HG03175 (cell line): Measurements from ENCODE around the gene NTRK3.

Experiments
- ATAC-seq: cut with Tn5 transposase; IDR thresholded peaks from one replicate; pipeline ENCODE4 v1.9.1; 2021; ENCODE audit warnings: mild to moderate bottlenecking, moderate library complexity; ENCODE audit not compliant: unreplicated experiment

NTRK3 gene

DNA sequence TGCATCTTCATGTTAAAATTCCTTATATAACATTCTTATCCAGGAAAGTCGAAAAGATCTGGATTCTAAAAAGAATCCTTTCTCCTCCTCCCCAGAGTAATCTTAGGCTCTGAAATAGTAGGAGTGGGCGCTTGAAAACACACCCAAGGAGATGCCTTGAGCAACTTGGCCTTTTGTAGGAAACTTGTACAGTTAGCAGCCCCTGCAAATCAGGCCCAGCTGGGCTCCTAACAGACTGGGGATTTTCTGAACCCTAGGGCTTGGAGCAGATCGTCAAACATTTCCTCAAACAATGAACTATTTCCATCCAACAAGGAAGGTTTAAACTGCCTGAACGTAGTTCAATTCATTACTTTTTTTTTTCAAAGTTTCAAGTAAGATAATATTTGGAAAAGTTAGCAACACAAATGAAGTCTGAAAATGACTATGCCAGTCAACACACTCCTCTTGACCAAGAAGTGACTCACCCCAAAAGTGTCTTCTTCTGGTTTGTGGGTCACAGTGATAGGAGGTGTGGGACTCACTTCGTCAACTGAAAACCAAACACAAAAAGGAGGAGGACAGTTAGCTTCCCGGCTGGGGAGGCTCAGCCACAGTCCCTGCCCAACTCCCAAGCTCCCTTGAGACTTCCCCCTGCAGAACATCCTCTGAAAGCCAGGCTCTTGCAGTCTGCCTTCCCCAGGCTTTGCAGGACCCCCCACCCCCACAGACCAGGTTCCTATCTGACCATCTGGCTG is 129.7 kb downstream of the NTRK3 start:
- ATAC-seq, result no peak

GRCh38 chr15:88125576-88125975 is 131.0 kb downstream of the NTRK3 start:
- no peak for ATAC-seq

GRCh38 chr15:88124199-88124598 is 132.3 kb downstream of the NTRK3 start:
- no peak for ATAC-seq

- ATAC-seq, result no peak
Measured at GRCh38 chr15:88121968-88122530, 134.5 kb downstream of the NTRK3 start.

GRCh38 chr15:88120026-88120425 is 136.5 kb downstream of the NTRK3 start:
- ATAC-seq, result no peak

- no peak for ATAC-seq
Measured at GRCh38 chr15:88118741-88119140, 137.8 kb downstream of the NTRK3 start.

- no peak for ATAC-seq
Measured at GRCh38 chr15:88118035-88118434, 138.5 kb downstream of the NTRK3 start.

DNA sequence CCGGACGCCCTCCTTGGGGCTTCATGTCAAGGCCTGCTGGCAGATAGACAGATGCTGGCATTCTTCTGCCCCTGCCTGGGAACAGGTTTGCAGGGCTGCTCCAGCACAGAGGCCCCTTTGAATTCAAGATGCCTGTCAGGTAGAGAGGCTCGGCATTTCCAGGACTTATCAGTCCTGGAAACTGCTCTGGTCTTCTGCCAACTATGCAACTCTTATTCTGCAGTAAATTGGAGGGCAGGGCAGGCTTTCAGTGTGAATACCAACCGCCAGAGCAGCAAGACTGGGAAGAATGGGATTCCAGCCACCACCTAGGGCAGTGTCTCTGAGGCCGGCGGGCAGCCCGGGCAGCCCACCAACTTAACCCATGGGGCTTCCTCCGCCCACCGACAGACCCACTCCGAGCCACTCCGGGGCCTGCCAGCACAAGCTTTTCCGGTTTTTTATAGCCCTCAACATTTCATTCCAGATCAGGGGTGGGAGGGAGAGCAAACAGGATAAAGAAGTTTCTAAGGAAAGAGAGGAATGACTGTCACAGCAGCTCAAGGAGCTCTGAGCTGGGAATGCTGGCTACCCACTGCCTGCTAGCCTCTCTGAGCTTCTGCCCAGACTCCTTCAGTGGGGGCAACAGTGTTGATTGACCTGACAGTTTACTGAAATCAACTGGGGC is 140.9 kb downstream of the NTRK3 start:
- ATAC-seq, result no peak

GRCh38 chr15:88113613-88114308 is 142.8 kb downstream of the NTRK3 start:
- ATAC-seq, result no peak

DNA sequence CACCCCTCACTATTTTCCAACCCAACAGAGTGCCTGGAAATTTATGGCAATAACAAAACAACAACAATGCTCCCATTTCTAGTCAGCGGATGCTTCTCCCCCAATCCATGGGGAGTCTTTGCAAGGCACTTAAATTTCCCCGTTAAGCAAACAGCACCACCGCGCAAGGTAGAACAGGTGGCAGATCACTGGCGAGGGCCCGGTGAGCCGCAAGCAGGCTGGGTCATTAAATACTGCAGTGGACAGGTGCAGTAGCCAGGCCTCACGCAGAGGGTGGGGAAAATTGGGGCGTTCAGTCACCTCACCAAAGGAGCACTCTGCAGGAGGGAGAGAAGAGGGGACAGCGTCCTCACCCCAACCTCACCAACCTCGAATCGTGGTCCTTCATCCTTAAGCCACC is 147.5 kb downstream of the NTRK3 start:
- ATAC-seq, result no peak

DNA sequence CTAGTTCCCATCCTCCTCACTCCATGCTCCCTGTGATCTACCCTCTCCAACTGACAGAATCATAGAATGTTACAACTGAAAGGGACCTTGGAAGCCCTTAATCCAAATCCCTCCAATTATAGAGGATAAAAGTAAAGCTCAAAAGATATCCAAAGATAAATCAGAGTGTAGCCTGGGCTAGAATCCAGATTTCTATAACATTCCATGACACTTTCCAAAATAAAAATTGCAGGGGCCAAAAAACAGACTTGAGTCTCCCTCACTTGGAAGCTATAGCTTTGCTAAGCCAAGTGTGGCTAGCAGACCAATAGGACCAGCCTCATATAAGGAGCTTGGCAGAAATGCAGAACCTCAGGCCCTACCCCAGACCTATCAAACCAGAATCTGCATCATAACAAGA is 148.1 kb downstream of the NTRK3 start:
- no peak for ATAC-seq

DNA sequence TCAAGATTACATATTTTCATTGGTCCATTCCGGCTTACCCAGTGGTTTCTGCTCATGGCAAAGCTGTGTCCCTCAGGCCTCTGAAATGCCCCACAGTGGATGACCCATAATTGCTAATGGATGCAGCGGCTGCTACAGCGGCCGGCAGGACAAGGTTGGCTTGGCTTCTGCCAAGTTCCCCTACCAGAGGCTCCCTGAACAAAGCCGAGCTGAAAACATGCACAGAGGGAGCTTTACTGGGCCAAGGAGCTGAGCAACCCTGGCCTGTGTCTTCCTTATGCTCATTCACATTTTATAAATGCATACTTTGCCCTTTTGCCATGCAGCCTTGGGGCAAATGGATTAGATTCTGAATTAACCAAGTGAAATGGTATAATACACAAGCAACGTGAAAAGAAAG is 150.5 kb downstream of the NTRK3 start:
- no peak for ATAC-seq

- no peak for ATAC-seq
Measured at GRCh38 chr15:88104357-88104756, 152.2 kb downstream of the NTRK3 start.

GRCh38 chr15:88100181-88100580 is 156.4 kb downstream of the NTRK3 start:
- no peak for ATAC-seq

GRCh38 chr15:88098361-88098760 is 158.2 kb downstream of the NTRK3 start:
- no peak for ATAC-seq

DNA sequence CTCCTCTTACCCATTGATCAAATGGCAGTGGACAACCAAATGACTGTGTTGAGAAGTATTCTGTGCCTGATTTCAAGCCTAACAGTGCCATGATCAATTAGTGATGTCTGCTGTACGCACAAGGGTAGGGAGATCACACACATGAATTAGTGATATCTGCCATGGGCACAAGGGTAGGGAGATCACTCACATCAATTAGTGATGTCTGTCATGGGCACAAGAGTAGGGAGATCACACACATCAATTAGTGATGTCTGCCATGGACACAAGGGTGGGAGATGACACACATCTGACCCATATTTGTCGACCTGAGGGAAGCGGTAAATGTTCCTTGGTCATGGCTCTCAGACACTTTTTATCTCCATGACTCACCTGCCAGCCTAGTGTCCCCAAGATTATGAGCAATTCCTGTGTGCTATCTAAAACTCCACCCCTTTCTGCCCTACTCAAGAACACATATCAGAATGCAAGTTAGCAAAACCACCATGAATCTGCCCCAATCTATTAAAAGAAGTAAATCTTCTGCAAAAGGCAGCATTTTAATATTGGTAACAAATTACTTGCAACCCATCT is 165.0 kb downstream of the NTRK3 start:
- no peak for ATAC-seq

- no peak for ATAC-seq
Measured at GRCh38 chr15:88090481-88091011, 166.0 kb downstream of the NTRK3 start.

- no peak for ATAC-seq
Measured at GRCh38 chr15:88089731-88090130, 166.8 kb downstream of the NTRK3 start.

DNA sequence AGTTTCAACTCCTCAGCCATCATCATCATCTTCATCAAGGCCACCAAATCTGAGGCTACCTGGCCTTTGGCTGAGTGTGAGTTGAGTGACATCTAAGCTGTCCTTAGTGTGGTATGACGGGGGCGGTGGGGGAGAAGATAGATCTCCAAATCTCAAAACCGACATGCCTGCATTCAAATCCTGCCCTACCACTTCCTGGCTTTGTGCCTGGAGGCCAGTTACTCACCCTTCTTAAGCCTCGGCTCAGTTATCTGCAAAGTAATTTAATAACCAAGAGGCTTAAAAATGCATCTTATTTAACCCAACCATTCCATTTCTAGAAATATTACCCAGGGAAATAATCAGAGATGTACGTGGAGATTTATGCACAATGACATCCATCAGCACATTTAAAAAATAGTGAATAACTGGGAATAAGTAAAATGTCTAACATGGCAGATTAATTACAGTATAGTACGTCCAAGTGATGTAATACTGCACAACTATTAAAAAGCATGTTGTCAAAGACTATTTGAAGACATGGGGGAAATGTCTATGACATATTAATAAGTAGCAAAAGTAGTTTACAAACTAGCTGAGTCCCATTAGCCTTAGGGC is 167.4 kb downstream of the NTRK3 start:
- no peak for ATAC-seq

DNA sequence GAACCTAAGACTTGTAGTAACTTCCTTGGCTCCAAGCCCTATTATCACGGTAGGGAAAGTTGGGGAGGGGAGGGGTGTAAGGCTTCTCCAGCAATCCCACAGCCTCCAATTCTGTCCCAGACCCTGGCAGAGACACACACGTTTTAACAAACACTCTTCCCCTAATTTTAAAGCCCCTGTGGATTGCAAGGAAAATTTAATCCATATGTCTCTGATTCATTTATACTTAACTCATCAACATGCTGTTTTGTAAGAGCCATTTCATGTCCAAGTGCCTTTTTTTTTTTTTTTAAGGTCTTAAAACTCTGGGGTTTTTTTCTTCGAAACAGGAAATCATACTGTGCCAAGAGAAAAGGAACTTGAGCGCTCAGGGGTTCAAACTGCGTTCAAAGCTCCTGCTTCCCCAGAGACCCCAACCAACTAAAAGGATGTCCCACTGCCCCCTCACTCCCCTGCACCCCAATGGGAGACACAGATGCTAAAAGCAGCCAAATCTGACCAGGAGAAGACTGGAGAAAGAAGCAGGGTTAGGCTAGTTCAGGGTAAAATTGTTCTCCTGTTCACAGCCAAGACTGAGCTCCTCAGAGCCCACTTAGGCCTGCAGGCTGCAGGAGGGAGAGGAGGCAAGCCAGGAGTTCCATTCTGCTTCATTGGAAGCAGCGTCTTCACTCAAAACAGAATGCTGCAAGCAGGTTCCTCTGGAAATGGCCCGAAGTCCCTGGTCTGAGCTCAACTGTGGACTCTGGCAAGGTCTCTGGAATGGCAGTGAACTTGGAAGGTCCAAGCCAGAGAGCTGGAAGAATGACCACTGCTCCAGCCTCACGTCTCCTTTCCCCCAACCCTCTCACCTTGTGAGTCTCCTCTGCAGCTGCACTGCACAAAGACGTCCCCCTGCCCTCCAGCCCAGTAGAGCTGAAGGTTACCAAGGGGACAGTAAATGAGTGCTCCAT is 172.5 kb downstream of the NTRK3 start:
- no peak for ATAC-seq
